B cell (primary cell): ENCODE measurements around the gene ZBTB24. TPM values are rescaled to one million over a fixed set of nuclear protein-coding genes. Genes with fewer than 3 reads are reported as not detected.

Source experiments
- ATAC-seq: fragments of 200-7000 bp; cut with Tn5 transposase; one replicate; pipeline ENCODE4 v1.10.0; 2021; ENCODE audit warnings: low read depth, mild to moderate bottlenecking, moderate number of reproducible peaks, moderate library complexity
- CTCF ChIA-PET: fragments of 350-600 bp; sonication (Branson Sonifier 250); formaldehyde crosslinking; loops from one replicate; lab custom pipeline; 2021; ENCODE audit warnings: antibody characterized with exemption, inconsistent platforms; lab: Charles Lee
- POLR2A ChIA-PET: fragments of 350-600 bp; sonication (Branson Sonifier 250); formaldehyde crosslinking; loops from one replicate; lab custom pipeline; 2021; ENCODE audit warnings: antibody characterized with exemption; lab: Charles Lee
- DNase-seq: peaks from one replicate; pipeline ENCODE4 v3.0.0; 2013
- H2AFZ ChIP-seq: 2 replicates; pipeline ENCODE4 v1.6.1; 2012; ENCODE audit warnings: mild to moderate bottlenecking, low read depth, low read length; ENCODE audit not compliant: insufficient read depth, poor library complexity, severe bottlenecking
- H3K27ac ChIP-seq, 2 donors: 1 replicate in 1 of 2; 2 replicates in 1 of 2; pipeline ENCODE4 v1.5.1; 2012 to 2013; ENCODE audit warnings: low read length in 2 of 2, mild to moderate bottlenecking in 2 of 2, moderate library complexity in 1 of 2
- H3K27me3 ChIP-seq, 4 experiments: fragments of 200-600 bp in 1 of 4; sonication (generic) in 1 of 4; replicated peaks in 1 of 4; 1 replicate in 2 of 4; 2 replicates in 2 of 4; pipeline versions ENCODE4 v1.6.1 to v1.7.0; 2013 to 2016; ENCODE audit warnings: low read length in 3 of 4, mild to moderate bottlenecking in 2 of 4, mixed read lengths in 1 of 4, moderate library complexity in 1 of 4; ENCODE audit not compliant: insufficient read depth in 4 of 4, control insufficient read depth in 3 of 4; ENCODE audit errors: control extremely low read depth in 1 of 4
- H3K36me3 ChIP-seq, 2 experiments: replicated peaks in 1 of 2; 1 replicate in 1 of 2; 2 replicates in 1 of 2; pipeline versions ENCODE4 v1.6.1 to v1.7.1; 2013; ENCODE audit warnings: low read length in 1 of 2; ENCODE audit not compliant: insufficient read depth in 2 of 2, control insufficient read depth in 1 of 2; ENCODE audit errors: control extremely low read depth in 1 of 2, extremely low read depth in 1 of 2
- H3K4me1 ChIP-seq, 2 donors: fragments of 200-600 bp in 1 of 2; sonication (generic) in 1 of 2; 1 replicate in 1 of 2; 2 replicates in 1 of 2; pipeline versions ENCODE4 v1.5.1 to v1.6.1; 2013 to 2017; ENCODE audit warnings: low read length in 2 of 2; ENCODE audit not compliant: control insufficient read depth in 2 of 2, insufficient read depth in 2 of 2
- H3K4me2 ChIP-seq: replicated peaks from 2 replicates; pipeline ENCODE3; 2012; ENCODE audit warnings: mild to moderate bottlenecking, low read depth, low read length; ENCODE audit not compliant: poor library complexity, severe bottlenecking
- H3K4me3 ChIP-seq, 5 experiments: fragments of 200-600 bp in 1 of 5; sonication (generic) in 1 of 5; 1 replicate in 3 of 5; 2 replicates in 2 of 5; pipeline versions ENCODE4 v1.5.1 to v1.7.0; 2011 to 2016; ENCODE audit warnings: low read length in 4 of 5, mild to moderate bottlenecking in 4 of 5, low read depth in 2 of 5, control low read depth in 1 of 5, moderate library complexity in 1 of 5; ENCODE audit not compliant: insufficient read depth in 1 of 5; ENCODE audit errors: control extremely low read depth in 1 of 5, extremely low read depth in 1 of 5
- H3K79me2 ChIP-seq: fragments of 200-600 bp; sonication (generic); one replicate; pipeline ENCODE4 v1.6.0; 2016; ENCODE audit warnings: low read length; ENCODE audit not compliant: control insufficient read depth, insufficient read depth
- H3K9ac ChIP-seq: fragments of 200-600 bp; sonication (generic); 2 replicates; pipeline ENCODE4 v1.6.1; 2017; ENCODE audit warnings: mild to moderate bottlenecking, low read length, moderate library complexity
- H3K9me3 ChIP-seq, 3 donors: one replicate each; pipeline versions ENCODE4 v1.6.1 to v1.7.1; 2013; ENCODE audit warnings: low read length in 2 of 3; ENCODE audit not compliant: control insufficient read depth in 2 of 3, insufficient read depth in 1 of 3; ENCODE audit errors: control extremely low read depth in 1 of 3
- H4K20me1 ChIP-seq: 2 replicates; pipeline ENCODE4 v1.6.0; 2012; ENCODE audit warnings: mild to moderate bottlenecking, low read length; ENCODE audit not compliant: insufficient read depth, control insufficient read depth, poor library complexity, severe bottlenecking
- H3K27ac Mint-ChIP-seq: one replicate; pipeline ENCODE4 v1.8.0; 2021; ENCODE audit warnings: mixed read lengths
- H3K27me3 Mint-ChIP-seq: one replicate; pipeline ENCODE4 v1.8.0; 2021; ENCODE audit warnings: mixed read lengths
- H3K4me1 Mint-ChIP-seq: one replicate; pipeline ENCODE4 v1.8.0; 2021; ENCODE audit warnings: mixed read lengths
- H3K4me3 Mint-ChIP-seq: one replicate; pipeline ENCODE4 v1.8.0; 2021; ENCODE audit warnings: mixed read lengths
- H3K9me3 Mint-ChIP-seq: one replicate; pipeline ENCODE4 v1.8.0; 2022; ENCODE audit warnings: mixed read lengths; ENCODE audit not compliant: insufficient read depth
- CTCF ChIP-seq: fragments of 200-600 bp; IDR thresholded peaks from one replicate; pipeline ENCODE4 v1.8.0; 2022; ENCODE audit warnings: antibody characterized with exemption, mild to moderate bottlenecking
- EZH2 ChIP-seq: IDR thresholded peaks from 2 replicates; pipeline ENCODE4 v1.6.1; 2012; ENCODE audit warnings: borderline replicate concordance, low read depth, mild to moderate bottlenecking, moderate library complexity, low read length; ENCODE audit not compliant: insufficient read depth, poor library complexity, severe bottlenecking
- WGBS: methylation state at CpG from one replicate; pipeline ENCODE4 v1.1.5; 2013; ENCODE audit warnings: missing lambda C conversion rate; ENCODE audit not compliant: insufficient coverage; 5-methylcytosine and 5-hydroxymethylcytosine counted together
- intact Hi-C: fragments of 100-400 bp; cut with micrococcal nuclease; formaldehyde crosslinking; loops from one replicate; pipeline ENCODE4 v1.10.0; 2022
- polyA plus RNA-seq: library from polyadenylated mRNA; depleted of rRNA; stranded (reverse); fragments of >200 nt; gene quantifications from 2 replicates; pipeline ENCODE4 v1.2.3, GENCODE V29; 2012
- total RNA-seq, 2 donors: library from RNA; stranded (reverse); fragments of 120-200 nt in 1 of 2; gene quantifications; 1 replicate in 1 of 2; 2 replicates in 1 of 2; pipeline versions ENCODE4 v1.2.3 to v1.2.4, GENCODE V29; 2013 to 2022

Gene ZBTB24
- total and polyA plus RNA-seq, 2 donors (not counting 1 experiment from before 2014, with no cell fraction given): 10.6 to 31.4 TPM

DNA sequence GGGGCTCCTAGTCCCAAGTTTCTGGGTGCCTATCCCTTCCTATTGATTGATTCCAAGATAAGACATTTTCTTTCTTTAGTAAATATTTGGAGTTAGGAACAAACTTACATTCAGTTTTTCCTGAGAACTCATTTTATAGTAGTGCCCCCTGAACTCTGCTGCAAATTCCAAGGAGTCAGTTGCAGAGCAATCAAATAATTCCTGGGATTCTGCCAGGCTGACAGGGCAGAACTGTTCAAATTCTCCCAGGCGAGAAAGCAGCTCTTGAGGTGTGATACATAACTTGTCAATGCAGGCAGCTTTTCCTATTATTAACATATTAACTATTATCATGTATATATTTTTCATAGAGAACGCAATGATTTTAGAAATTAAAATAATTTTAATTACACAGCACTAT, 15.9 kb upstream of the ZBTB24 start:
- Mint-ChIP-seq H3K27ac (no peak overlapping the region), H3K9me3 (no peaks in the 10 kb centered on the region), H3K4me3 (no peak overlapping the region), H3K27me3 (peaks cover 3% of the 10 kb centered on the region), H3K4me1 (peaks cover 2% of the 10 kb centered on the region)
- no peak overlapping the region for H2AFZ ChIP-seq
- no peaks in the 10 kb centered on the region for H3K9me3 ChIP-seq
- H3K4me3 ChIP-seq: no peak overlapping the region
- ATAC-seq: no peak
- no peaks in the 10 kb centered on the region for H3K27me3 ChIP-seq
- H4K20me1 ChIP-seq: no peaks in the 10 kb centered on the region
- peaks cover 2 to 4% of the 10 kb centered on the region in 2 donors for H3K4me1 ChIP-seq
- no peak overlapping the region for H3K27ac ChIP-seq
- no peak for DNase-seq
- WGBS: no CpG with 5 or more reads among the region's 2 CpGs
- no peak overlapping the region for H3K4me2 ChIP-seq
- no peaks in the 10 kb centered on the region for H3K36me3 ChIP-seq
- POLR2A ChIA-PET: no interaction called here
- H3K79me2 ChIP-seq: no peaks in the 10 kb centered on the region
- intact Hi-C loops: no loop called here
- TF ChIP-seq EZH2: no peak
- no peak for TF ChIP-seq CTCF
- CTCF ChIA-PET: no interaction called here
- no peak overlapping the region for H3K9ac ChIP-seq

- peaks cover 10% of the 10 kb centered on the region for H3K4me1 Mint-ChIP-seq
- peaks cover 5 to 10% of the 10 kb centered on the region in 2 donors for H3K4me1 ChIP-seq
- intact Hi-C loops: no loop called here
- ATAC-seq: no peak
- TF ChIP-seq EZH2 (no peak), CTCF (no peak)
- no peak overlapping the region for H3K4me2 ChIP-seq
- H3K9me3 ChIP-seq: no peaks in the 10 kb centered on the region
- no peaks in the 10 kb centered on the region for H3K27me3 ChIP-seq
- H3K27ac Mint-ChIP-seq: no peak overlapping the region
- no peak overlapping the region for H3K27ac ChIP-seq
- H2AFZ ChIP-seq: no peak overlapping the region
- ChIA-PET CTCF (no interaction called here), POLR2A (no interaction called here)
- H3K4me3 Mint-ChIP-seq: no peak overlapping the region
- no peaks in the 10 kb centered on the region for H3K9me3 Mint-ChIP-seq
- DNase-seq: no peak
- 96% methylated on average over 2 of the region's 4 CpGs for WGBS
- H3K4me3 ChIP-seq: no peak overlapping the region
- no peaks in the 10 kb centered on the region for H3K36me3 ChIP-seq
- peaks cover 3% of the 10 kb centered on the region for H3K27me3 Mint-ChIP-seq
- no peaks in the 10 kb centered on the region for H4K20me1 ChIP-seq
- no peak overlapping the region for H3K9ac ChIP-seq
- no peaks in the 10 kb centered on the region for H3K79me2 ChIP-seq
Measured at GRCh38 chr6:109498052-109498451, 15.0 kb upstream of the ZBTB24 start.
